NCI-H1694 (cell line): ENCODE measurements around the gene SP3.
A peak's percentile ranks its signal among the peaks of the same experiment; 100 is the strongest.
"Not testable (repeated sequence)": the region's sequence is repeated elsewhere in the genome, so short reads cannot be mapped to it uniquely, and the experiment has no call there.

ENCODE experiments used
- DNase-seq: peaks from one replicate; lab custom pipeline; 2025; lab: John Stamatoyannopoulos, UW

SP3 gene

GRCh38 chr2:173889464-173889863 is 75.7 kb downstream of the SP3 start:
- DNase-seq, result not testable (repeated sequence)

- DNase-seq, result no peak
Measured at GRCh38 chr2:173886613-173887012, 78.6 kb downstream of the SP3 start.

- DNase-seq, result no peak
Measured at GRCh38 chr2:173884025-173884802, 81.0 kb downstream of the SP3 start.

- no peak for DNase-seq
Measured at GRCh38 chr2:173881886-173882285, 83.3 kb downstream of the SP3 start.

GRCh38 chr2:173881461-173881860 is 83.7 kb downstream of the SP3 start:
- DNase-seq, result peak; percentile 99

- DNase-seq, result no peak
Measured at GRCh38 chr2:173880561-173880960, 84.6 kb downstream of the SP3 start.

- no peak for DNase-seq
Measured at GRCh38 chr2:173876833-173877413, 88.2 kb downstream of the SP3 start.

- DNase-seq, result no peak
Measured at GRCh38 chr2:173874894-173875237, 90.3 kb downstream of the SP3 start.

GRCh38 chr2:173874003-173874893 is 90.9 kb downstream of the SP3 start:
- no peak for DNase-seq

- DNase-seq, result no peak
Measured at GRCh38 chr2:173872714-173873113, 92.5 kb downstream of the SP3 start.

- DNase-seq, result no peak
Measured at GRCh38 chr2:173869244-173870229, 95.6 kb downstream of the SP3 start.

- no peak for DNase-seq
Measured at GRCh38 chr2:173868406-173868805, 96.8 kb downstream of the SP3 start.

- peak; percentile 90 for DNase-seq
Measured at GRCh38 chr2:173866874-173867618, 98.1 kb downstream of the SP3 start.

- DNase-seq, result no peak
Measured at GRCh38 chr2:173865971-173866873, 99.0 kb downstream of the SP3 start.

GRCh38 chr2:173862612-173863217 is 102.5 kb downstream of the SP3 start:
- DNase-seq, result no peak

GRCh38 chr2:173860566-173860965 is 104.6 kb downstream of the SP3 start:
- DNase-seq, result no peak

GRCh38 chr2:173860082-173860481 is 105.1 kb downstream of the SP3 start:
- no peak for DNase-seq

- DNase-seq, result no peak
Measured at GRCh38 chr2:173858291-173858731, 106.9 kb downstream of the SP3 start.
